ENCODE measurements around the gene FRMD4A.

DNA sequence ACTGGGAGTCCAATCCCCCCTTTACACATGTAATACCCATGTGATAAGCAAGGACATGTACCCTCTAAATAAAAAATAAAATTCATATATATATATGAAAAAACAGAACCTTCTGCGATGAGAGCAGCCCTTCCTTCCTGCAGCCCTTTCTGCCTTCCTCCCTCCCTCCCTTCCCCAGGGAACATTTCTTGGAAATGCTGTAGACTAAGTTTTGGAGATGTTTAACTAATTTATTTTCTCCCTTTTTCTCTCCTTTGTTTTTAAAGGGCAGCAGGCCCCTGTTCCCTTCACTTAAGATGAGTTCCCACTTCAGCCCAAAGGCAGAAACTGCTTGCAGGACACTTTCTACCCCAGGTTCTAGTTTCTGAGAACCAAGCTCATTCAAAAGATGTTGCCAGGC lies 179.2 kb downstream of the FRMD4A start:
- TF ChIP-seq, protein P1, sequence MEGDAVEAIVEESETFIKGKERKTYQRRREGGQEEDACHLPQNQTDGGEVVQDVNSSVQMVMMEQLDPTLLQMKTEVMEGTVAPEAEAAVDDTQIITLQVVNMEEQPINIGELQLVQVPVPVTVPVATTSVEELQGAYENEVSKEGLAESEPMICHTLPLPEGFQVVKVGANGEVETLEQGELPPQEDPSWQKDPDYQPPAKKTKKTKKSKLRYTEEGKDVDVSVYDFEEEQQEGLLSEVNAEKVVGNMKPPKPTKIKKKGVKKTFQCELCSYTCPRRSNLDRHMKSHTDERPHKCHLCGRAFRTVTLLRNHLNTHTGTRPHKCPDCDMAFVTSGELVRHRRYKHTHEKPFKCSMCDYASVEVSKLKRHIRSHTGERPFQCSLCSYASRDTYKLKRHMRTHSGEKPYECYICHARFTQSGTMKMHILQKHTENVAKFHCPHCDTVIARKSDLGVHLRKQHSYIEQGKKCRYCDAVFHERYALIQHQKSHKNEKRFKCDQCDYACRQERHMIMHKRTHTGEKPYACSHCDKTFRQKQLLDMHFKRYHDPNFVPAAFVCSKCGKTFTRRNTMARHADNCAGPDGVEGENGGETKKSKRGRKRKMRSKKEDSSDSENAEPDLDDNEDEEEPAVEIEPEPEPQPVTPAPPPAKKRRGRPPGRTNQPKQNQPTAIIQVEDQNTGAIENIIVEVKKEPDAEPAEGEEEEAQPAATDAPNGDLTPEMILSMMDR (IDR thresholded peaks at IDR 0.05) = no peak
- TF ChIP-seq ZFX (IDR thresholded peaks at IDR 0.05; ENCODE audit: borderline replicate concordance) = no peak
